ENCODE results near the gene GLCCI1. TPM values are rescaled to one million over a fixed set of nuclear protein-coding genes. Genes with fewer than 3 reads are reported as not detected.

The GLCCI1 gene
- total and polyA plus RNA-seq, 2 of the 8 experiments (the other 6 are each of a cell fraction or from before 2014, with no cell fraction given) = 12.4 to 27.7 TPM

DNA sequence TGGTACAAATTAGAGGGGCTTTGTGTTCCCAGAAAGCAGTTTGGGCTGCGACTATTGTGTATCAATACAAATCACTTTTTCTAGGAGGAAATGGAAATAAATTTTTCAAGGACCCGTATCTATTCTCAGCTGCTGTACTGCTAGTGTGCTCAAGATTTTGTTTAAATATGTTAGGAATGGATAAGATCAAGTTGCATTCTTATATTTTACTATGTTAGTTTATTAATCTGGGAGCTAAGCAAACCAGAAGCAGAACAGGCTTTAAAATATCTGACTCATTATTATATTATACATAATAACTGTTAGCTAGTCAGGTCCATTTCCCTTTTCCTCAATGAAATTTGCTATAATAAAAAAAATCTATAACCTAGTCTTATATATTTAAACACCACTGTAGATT is 11.1 kb upstream of the GLCCI1 start:
- H2BK120ac ChIP-seq (replicated peaks; ENCODE audit: low read depth, low read length) = no peak overlapping the region
- H2AFZ ChIP-seq (ENCODE audit: low read length) = no peak overlapping the region
- FAIRE-seq = no peak
- DNase-seq (ENCODE audit: low read depth in 1 of 2, low spot score in 2 of 2) = no peak
- H3K36me3 ChIP-seq (ENCODE audit: control insufficient read depth in 2 of 4, insufficient read depth in 4 of 4, low read length in 3 of 4) = no peaks in the 10 kb centered on the region
- no peak for TF ChIP-seq RXRA (IDR thresholded peaks at IDR 0.05; ENCODE audit: insufficient read depth, low read depth, low read length)
- no peak for TF ChIP-seq EP300 (IDR thresholded peaks at IDR 0.05; ENCODE audit: borderline replicate concordance in 1 of 2, low read depth in 2 of 2, low read length in 2 of 2)
- TF ChIP-seq SP4 (IDR thresholded peaks at IDR 0.05; ENCODE audit: low read length) = no peak
- no peak for TF ChIP-seq SIN3A (conservative IDR thresholded peaks at IDR 0.05 in 1 of 2, IDR thresholded peaks at IDR 0.05 in 1 of 2; ENCODE audit: low read depth in 1 of 2, low read length in 2 of 2)
- TF ChIP-seq BCL11A (IDR thresholded peaks at IDR 0.05; ENCODE audit: low read depth in 2 of 2, low read length in 2 of 2) = no peak
- no peak for TF ChIP-seq CEBPB (IDR thresholded peaks at IDR 0.05; ENCODE audit: low read depth, low read length)
- no peak for TF ChIP-seq SP1 (IDR thresholded peaks at IDR 0.05; ENCODE audit: low read depth, low read length)
- no peak for TF ChIP-seq POLR2A (IDR thresholded peaks at IDR 0.05; ENCODE audit: control extremely low read depth in 1 of 2, low read depth in 2 of 2, low read length in 2 of 2)
- TF ChIP-seq ASH2L (IDR thresholded peaks at IDR 0.05; ENCODE audit: low read length) = no peak
- H2BK20ac ChIP-seq (ENCODE audit: low read length) = no peak overlapping the region
- H3K14ac ChIP-seq (ENCODE audit: insufficient read length) = no peak overlapping the region
- no peak overlapping the region for H3K4ac ChIP-seq (replicated peaks; ENCODE audit: insufficient read length, low read depth, low read length)
- no peaks in the 10 kb centered on the region for H3K27me3 ChIP-seq (replicated peaks in 1 of 4; ENCODE audit: control insufficient read depth in 3 of 4, extremely low read depth in 1 of 4, insufficient read depth in 3 of 4, low read length in 3 of 4)
- H3K27ac ChIP-seq (ENCODE audit: low read depth, low read length) = no peak overlapping the region
- H3K9me3 ChIP-seq (ENCODE audit: insufficient read depth in 2 of 2, low read depth in 1 of 2, low read length in 1 of 2) = no peaks in the 10 kb centered on the region
- H3K18ac ChIP-seq (ENCODE audit: extremely low read depth, low read length) = no peak overlapping the region
- no peak overlapping the region for H2BK12ac ChIP-seq (ENCODE audit: low read depth, low read length)
- no peaks in the 10 kb centered on the region for H3K79me2 ChIP-seq (ENCODE audit: control insufficient read depth in 1 of 2, insufficient read depth in 2 of 2, low read length in 2 of 2)
- ChIA-PET POLR2A (ENCODE audit: partially characterized antibody) (no interaction called here), CTCF (ENCODE audit: partially characterized antibody) (interaction anchor here (0.6 kb wide), 1 partner anchor 23 kb away, joined by 3 read pairs; no protein-coding TSS in a partner anchor)
- H3K4me1 ChIP-seq (replicated peaks in 1 of 4; ENCODE audit: control insufficient read depth in 3 of 4, insufficient read depth in 4 of 4, low read length in 3 of 4) = peaks cover 0 to 11% (median 4%) of the 10 kb centered on the region in 4 experiments; a peak in 3 of 7 replicates
- no peak overlapping the region for H2BK5ac ChIP-seq (ENCODE audit: low read depth, low read length)
- no peak overlapping the region for H3K56ac ChIP-seq (replicated peaks; ENCODE audit: insufficient read length, low read depth, low read length)
- H3K23me2 ChIP-seq (ENCODE audit: low read depth, low read length) = no peaks in the 10 kb centered on the region
- no peaks in the 10 kb centered on the region for H4K20me1 ChIP-seq (replicated peaks in 1 of 2; ENCODE audit: control insufficient read depth in 1 of 2, insufficient read depth in 2 of 2, low read length in 2 of 2)
- no peak overlapping the region for H2AK5ac ChIP-seq (ENCODE audit: low read depth, low read length)
- no peak overlapping the region for H4K5ac ChIP-seq (ENCODE audit: insufficient read length, low read depth, low read length)
- H3K4me3 ChIP-seq (ENCODE audit: extremely low read depth in 1 of 4, insufficient read depth in 2 of 4, low read depth in 3 of 4, low read length in 4 of 4) = no peak overlapping the region
- H2BK15ac ChIP-seq (ENCODE audit: low read length) = no peak overlapping the region
- no peak overlapping the region for H4K8ac ChIP-seq (ENCODE audit: extremely low read depth, insufficient read depth, low read length)
- H3K23ac ChIP-seq (ENCODE audit: insufficient read length) = no peak overlapping the region
- H4K91ac ChIP-seq (replicated peaks; ENCODE audit: insufficient read length, low read length) = no peak overlapping the region
- 87% methylated on average over 2 of the region's 2 CpGs; no CpG with 5 or more reads in 1 of the 2 experiments for WGBS, 2 experiments (ENCODE audit: extremely low coverage in 1 of 2, insufficient coverage in 1 of 2, insufficient read length in 1 of 2, insufficient replicate concordance in 2 of 2, low coverage in 1 of 2, low lambda C conversion rate in 2 of 2, missing lambda C conversion rate in 1 of 2)
- no peak overlapping the region for H3K9ac ChIP-seq (replicated peaks in 1 of 4; ENCODE audit: extremely low read depth in 1 of 4, low read depth in 3 of 4, low read length in 3 of 4)
- H3K79me1 ChIP-seq (ENCODE audit: low read depth, low read length) = no peaks in the 10 kb centered on the region
- H3K4me2 ChIP-seq (ENCODE audit: insufficient read depth in 1 of 2, low read depth in 2 of 2, low read length in 2 of 2) = no peak overlapping the region
